Ovary (tissue), 3 donors: ENCODE measurements around the gene MCTP2.

ENCODE experiments used
- CTCF ChIP-seq, 3 donors: fragments of 450-650 bp in 2 of 3; fragments of 200-600 bp in 1 of 3; IDR thresholded peaks; one replicate each; pipeline versions ENCODE4 v1.5.1 to v1.8.0; 2016 to 2022; ENCODE audit warnings: antibody characterized with exemption in 3 of 3, mild to moderate bottlenecking in 1 of 3
- EP300 ChIP-seq: sonication (generic); formaldehyde crosslinking; IDR thresholded peaks from one replicate; pipeline ENCODE4 v1.6.1; 2017; ENCODE audit warnings: antibody characterized with exemption
- POLR2A ChIP-seq: fragments of 450-650 bp; IDR thresholded peaks from one replicate; pipeline ENCODE4 v1.6.1; 2017; ENCODE audit warnings: antibody characterized with exemption, mild to moderate bottlenecking, moderate library complexity
- donor health status: DM: no; HTN: no; CAD: no.

- TF ChIP-seq EP300 (no peak), CTCF (IDR thresholded peaks at IDR 0.05) (no peak), POLR2A (no peak)
Observed at GRCh38 chr15:94445566-94446160, 214.3 kb downstream of the MCTP2 start.
